H1 (cell line): ENCODE measurements around the gene ACOT7. TPM values are rescaled to one million over a fixed set of nuclear protein-coding genes. Genes with fewer than 3 reads are reported as not detected.

Source experiments
- CTCF ChIP-seq, 3 experiments: IDR thresholded peaks; 1 replicate in 2 of 3; 2 replicates in 1 of 3; pipeline versions ENCODE4 v1.5.1 to v1.6.1; 2011; ENCODE audit warnings: low read length in 3 of 3, mild to moderate bottlenecking in 3 of 3, inconsistent platforms in 2 of 3, low read depth in 1 of 3, moderate library complexity in 1 of 3; ENCODE audit not compliant: insufficient read depth in 1 of 3; ENCODE audit errors: control extremely low read depth in 1 of 3
- polyA plus RNA-seq, 7 experiments: library from polyadenylated mRNA; depleted of rRNA in 3 of 7; stranded (reverse) in 5 of 7; unstranded in 2 of 7; fragments of >200 nt in 5 of 7; fragments of 200-250 nt in 2 of 7; gene quantifications; 1 replicate in 5 of 7; 2 replicates in 1 of 7; 4 replicates in 1 of 7; pipeline versions ENCODE4 v1.2.1 to v1.2.3, GENCODE V29; 2011 to 2013; ENCODE audit warnings: missing spikeins in 2 of 7, mixed read lengths in 2 of 7
- total RNA-seq: library from RNA; stranded (reverse); fragmentation: NEBNext Ultra II Directional; extraction: Animal tissue kit (Norgen Biotek cat#: 25700); gene quantifications from 2 replicates; pipeline ENCODE4 v1.2.1, GENCODE V29; 2021

The ACOT7 gene
- total and polyA plus RNA-seq, 2 of the 8 experiments (the other 6 are each of a cell fraction or from before 2014, with no cell fraction given): 151 to 214 TPM

DNA sequence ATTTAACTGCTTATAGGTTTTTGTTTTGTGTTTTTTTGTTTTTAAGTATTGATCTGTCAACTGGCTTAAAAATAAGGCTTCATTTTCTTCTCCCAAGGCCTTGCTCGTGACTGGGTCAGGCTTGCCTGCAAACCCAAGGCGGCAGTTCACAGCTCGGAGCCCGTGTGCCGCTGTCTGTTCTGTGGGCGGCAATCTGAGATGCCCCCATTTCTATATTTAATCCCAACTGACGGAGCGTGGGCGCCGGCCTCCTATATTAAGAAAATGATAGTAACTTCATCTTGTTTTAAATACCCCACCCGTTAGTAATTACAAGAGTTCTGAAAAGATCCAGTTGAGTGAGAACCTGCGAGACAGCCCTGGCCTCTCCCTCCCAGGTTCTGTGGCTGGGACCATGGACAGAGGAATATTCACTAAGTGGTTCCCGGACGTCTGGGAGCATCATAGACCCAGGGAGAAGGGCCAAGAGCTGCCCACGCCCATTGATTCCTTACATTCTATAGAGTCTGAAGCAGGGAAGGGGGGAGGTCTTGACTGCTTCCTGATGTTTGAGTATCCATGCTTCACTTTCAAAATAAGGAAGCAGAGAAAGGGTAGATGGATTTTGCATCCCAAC, 90.1 kb downstream of the ACOT7 start (continued):
- TF ChIP-seq CTCF (IDR thresholded peaks at IDR 0.05; ENCODE audit: control extremely low read depth in 1 of 3, insufficient read depth in 1 of 3, low read depth in 1 of 3, low read length in 3 of 3): no peak
